CD4-positive, alpha-beta T cell treated with Interleukin-17A for 1 hour (primary cell): ENCODE measurements around the gene KPNB1.

Experiments used
- DNase-seq: peaks from one replicate; pipeline ENCODE4 v3.0.0-alpha.2; 2020

The KPNB1 gene

DNA sequence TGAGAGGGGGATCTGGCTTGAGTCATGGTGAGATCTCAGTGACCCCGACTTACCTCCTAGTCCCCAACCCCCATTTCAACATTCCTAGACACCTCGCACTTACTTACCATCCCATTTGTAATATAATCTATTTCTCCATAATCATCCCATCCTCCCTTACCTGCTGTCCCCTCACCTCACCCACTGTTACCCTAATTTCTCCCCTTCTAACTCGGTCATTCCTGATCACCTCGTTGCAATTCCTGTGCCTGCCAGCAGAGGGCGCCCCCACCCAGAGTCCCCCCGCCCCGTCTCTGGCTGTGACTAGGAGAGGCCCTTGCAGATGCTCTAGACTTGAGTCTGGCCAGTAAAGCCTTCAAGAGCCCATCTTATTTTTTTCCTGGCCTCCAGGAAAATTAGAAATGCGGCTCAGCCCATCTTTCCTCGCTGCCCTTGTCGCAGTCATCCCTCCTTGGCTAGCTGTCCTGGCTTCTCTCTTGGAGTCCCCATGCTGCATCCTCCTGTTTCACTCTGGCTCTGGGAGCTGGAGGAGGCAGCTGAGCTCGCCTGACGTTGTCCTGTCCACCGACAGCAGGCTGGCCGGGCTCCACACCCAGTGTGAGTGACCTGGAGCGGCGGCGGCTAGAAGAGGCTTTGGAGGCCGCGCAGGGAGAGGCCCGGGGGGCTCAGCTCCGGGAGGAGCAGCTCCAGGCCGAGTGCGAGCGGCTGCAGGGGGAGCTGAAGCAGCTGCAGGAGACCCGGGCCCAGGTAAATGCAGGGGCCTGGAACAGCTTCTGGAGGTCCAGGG is 49.2 kb downstream of the KPNB1 start:
- peak; percentile 84 for DNase-seq

DNA sequence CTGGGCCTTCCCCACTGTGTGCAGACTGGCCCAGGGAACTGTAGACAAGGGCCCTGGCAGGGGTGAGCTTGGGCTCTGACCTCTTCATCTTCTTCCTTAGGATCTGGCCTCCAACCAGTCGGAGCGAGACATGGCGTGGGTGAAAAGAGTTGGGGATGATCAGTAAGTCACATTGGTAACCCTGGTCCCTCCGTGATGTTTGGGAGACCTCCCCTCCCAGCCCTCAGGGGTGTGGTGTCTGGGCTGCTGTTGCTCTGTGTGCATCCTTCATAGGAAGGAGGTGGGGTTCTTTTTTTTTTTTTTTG is 49.8 kb downstream of the KPNB1 start:
- no peak for DNase-seq

DNA sequence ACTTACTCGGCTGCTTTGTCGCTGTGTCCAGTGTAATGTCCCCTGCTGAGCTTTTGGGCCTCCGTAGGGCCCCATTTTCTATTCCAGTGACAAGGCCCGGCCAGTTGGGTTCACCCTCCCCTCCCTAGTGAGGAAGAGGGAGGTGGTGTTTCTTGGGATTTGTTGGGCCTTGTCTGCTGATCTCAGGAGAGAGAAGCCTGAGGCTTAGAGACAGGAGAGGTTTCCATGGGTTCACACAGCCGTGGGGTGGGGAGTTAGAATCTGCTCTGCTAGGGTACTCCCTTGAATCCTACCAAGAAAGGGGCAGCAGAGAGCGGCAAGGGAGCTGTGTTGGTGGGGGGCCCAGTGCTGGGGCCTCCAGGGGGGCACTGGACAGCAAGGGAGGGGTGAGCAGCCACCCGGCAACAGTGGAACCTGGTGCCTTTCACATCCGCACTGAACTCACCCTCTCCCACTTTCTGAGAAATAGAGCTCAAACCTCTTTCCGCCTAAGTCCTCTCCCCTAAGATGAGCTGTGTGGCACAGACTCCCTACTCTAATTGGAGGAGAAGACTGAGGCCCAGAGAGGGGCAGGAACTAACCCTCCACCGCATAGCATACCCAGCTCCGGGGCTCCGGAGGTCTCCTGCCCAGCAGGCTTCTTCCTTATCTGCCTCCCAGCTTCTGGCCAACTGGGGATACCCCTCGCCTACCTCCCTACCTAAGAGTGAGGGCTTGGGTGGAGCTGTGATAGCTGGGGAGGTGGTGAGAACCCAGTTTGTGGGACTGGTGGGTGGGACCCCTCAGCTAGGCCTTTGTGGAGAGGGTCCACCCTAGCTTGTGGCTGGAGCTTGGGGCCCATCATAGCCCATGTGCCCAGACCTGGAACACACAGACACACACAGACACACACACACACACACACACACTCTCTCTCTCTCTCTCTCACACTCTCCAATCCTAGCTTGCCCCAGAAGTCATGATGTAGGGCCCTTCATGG is 51.0 kb downstream of the KPNB1 start:
- peak; percentile 43 for DNase-seq

DNA sequence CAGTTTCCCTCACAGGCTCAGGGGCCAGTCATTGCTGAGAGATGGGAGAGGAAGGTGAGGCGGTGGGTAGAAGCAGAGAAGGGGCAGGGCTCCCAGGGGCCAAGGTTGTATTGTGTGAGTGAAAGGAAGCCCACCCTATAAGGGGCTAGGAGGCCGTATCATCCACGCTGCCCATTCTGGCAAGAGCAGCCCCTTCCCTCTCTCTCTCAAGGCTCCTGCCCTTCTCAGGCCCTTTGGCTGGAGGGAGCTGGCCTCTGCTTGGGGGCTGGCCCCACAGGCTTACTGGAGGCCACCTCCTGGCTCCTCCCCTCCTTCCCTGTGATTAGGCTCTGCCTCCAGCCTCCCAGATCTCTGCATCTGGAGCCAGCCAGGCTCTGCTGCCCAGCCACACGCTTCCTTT is 51.9 kb downstream of the KPNB1 start:
- DNase-seq: no peak

DNA sequence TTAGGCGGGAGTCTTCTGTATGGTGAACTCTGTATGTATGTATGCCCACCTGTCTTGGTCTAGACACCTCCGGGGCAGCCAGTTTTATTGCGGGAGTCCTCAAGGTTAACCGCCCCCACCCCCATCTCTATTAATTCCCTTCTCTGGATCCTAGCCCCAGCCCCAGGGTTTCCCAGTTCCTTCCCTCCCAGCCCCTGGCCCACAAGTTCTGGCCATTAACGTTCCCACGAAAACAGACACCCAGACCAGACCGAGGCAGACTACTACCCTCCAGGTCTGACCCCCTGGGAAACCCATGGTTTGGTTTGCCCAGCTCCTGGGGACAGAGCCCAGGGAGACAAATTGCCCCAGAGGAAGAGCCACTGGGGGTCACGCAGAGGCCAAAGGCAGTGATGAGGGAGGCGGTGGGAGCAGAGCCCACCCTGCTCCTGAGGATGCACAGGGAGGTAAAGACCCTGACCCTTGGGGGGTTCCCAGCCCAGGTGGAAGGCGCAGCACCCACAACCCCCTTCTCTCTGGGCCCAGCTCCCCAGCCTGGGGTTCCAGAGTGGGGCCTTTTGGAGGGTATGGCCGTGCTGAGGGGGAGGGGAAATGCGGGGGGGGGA is 52.8 kb downstream of the KPNB1 start:
- DNase-seq: no peak

DNA sequence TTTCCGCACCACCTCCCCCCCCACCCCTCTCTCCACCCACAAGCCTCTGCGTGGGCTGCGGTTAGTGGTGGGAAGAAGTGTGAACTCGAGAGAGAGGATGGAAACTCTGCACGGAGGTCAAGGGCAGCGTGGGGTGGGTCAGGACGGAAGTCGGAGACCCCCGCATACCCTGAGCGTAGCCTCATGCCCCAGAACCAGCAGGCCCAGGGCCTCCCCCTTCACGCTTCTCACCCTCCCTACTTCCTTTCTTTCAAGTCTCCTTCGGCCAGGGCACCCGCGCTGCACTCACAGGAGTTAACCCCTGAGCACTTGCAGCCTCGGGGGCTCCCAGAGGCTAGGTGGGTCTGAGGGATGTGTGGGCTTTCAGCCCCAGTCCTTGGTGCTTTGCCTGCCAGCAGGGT is 53.5 kb downstream of the KPNB1 start:
- peak; percentile 66 for DNase-seq

DNA sequence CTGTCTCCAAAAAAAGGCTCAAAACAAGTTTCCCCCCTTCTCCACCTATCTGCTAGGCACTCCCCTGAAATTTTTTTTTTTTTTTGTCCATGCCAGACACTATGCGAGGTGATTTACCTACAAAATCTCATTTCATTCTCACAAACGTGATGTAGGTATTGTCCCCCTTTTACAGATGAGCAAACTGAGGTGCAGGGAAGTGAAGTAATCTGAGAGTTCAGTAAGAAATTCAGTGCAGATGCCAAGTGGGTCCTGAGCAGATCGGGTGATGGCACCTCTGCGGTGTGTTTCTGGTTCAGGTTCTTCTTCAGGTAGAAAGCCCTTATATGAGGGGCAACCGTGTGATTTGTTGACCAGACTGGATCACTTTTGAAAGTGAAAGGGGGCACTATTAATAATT is 54.0 kb downstream of the KPNB1 start:
- DNase-seq: no peak

DNA sequence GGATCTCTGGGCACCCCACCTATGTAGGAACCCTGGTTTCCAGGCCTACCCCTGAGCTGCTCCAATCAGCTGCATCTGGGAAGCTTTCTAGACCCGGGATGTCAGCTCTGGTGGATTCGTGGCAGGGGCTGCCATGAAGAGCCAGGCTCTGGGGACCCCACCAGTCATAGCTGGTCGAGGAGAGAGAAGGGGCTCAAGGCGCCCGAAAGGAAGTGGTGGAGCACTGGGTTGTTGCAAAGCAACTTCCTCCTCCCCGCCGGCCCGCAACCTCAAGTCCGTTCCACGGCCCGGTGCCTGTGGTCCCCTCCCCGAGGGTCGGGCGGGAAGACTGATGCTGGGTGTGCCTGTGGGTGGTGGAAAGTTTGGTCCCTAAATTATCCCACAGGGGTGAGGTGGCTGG is 54.4 kb downstream of the KPNB1 start:
- no peak for DNase-seq

DNA sequence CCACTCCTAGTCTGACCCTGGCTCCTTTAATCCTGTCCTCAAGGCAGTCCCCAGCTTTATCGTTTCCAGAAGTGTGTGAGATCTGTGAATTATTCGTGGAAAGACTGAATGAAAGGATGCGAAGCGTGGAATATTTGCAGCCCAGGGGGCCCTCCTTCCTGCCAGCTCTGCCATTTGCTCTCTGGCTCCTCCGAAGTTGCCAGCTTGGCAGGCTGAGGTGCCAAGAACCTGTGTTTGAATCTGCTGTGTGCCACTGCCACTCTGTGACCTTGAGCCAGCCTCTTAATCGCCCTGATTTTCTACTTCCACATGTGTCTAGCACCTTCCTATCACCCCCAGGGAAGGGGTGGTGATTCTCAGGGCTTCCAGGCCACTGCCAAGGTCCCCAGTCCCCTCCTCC is 55.0 kb downstream of the KPNB1 start:
- no peak for DNase-seq

DNA sequence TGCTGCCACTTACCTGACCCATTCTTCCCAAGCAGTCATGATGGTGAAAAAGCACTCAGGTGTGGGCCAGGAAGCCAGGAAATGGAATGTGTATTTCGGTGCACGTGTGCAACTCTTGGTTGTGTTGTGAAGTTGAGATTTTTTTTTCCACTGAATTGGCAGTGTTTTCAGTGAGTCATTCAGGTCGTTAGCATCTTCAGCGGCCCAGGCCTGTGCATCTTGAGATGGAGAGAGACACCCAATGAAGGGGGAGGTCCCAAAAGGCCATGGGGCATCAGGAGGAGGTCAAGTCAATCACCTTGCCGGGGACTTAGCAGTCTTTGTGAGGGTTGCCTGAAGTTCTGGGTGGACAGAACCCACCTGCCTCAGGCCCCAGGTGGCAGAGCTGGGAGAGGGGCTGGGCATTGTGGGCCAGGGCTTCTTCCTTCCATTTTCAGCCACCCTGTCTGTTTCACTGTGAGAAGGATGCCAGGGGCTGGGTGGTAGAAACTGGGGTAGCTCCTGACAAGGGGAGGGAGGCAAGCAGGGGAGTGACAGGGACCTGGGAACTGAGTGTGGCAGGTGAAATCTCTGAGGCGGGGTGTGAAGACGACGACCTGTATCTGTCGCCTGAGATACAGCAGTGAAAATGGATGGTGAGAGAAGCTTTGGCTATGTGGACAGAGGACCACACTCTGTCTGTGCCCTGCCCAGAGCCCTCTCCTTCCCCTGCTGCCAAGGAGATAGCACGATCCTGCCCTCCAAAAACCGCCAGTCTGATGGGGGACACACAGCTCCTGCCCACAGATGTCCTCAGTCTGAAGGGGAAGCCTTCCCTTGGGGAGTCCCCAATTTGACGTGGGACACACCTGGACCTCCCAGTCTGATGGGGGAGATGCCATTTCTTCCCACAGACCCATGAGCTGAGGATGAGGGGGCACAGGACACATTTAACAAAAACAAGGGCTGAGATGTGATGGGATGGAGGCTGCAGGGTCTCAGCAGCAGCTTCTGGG is 56.1 kb downstream of the KPNB1 start:
- peak; percentile 31 for DNase-seq

DNA sequence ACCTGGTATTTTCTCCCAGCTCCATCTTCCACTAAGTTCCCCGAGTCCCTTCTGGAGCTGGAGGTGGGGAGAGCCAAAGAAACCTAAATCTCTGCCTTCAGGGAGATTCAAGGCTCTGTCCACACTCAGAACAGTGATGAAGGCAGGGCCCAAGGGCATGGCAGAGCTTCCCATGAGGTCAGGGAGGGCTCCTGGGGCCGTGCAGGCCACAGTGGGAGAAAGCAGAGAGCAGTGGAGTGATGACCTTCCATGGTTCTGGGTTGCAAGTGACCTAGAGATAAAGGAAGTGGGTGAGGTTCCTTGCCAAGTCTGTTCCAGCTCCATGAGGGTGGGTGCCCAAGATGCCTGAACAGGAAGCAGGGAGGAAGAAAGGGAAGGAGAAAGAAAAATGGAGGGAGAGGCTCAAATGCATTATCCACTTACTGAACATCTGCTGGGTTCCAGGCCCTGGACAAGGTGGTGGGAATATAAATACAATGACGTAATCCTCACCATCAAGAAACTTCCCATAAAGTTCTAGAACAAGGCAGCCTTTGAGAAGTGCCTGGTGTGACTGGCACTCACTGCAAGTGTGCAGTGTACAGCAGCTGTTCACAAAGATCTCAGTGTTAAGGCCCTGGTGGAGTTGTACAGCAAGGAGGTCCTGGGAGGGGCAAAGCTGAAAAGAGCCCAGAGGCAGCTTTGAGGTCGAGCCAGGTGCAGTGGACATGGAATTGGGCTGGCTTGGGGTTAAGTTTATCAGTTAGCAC is 57.5 kb downstream of the KPNB1 start:
- no peak for DNase-seq

DNA sequence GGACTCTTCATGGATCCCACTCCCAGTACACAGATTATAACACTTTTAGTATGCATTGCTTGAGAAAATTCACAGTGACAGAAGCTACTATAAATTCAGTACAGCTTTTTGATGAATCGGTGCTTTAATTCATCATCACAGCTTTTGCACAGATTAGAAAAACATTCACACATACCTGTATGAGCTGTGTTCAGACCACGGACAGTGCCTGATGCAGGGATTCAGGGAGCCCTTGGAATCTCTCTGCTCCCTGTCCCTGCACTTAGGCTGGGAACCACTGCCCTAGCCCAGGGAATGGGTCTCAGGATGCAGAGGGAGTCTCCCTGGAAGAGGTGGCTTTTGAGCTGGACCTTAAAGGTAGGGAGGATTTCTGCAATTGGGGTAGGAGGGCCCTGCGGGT is 58.2 kb downstream of the KPNB1 start:
- no peak for DNase-seq

DNA sequence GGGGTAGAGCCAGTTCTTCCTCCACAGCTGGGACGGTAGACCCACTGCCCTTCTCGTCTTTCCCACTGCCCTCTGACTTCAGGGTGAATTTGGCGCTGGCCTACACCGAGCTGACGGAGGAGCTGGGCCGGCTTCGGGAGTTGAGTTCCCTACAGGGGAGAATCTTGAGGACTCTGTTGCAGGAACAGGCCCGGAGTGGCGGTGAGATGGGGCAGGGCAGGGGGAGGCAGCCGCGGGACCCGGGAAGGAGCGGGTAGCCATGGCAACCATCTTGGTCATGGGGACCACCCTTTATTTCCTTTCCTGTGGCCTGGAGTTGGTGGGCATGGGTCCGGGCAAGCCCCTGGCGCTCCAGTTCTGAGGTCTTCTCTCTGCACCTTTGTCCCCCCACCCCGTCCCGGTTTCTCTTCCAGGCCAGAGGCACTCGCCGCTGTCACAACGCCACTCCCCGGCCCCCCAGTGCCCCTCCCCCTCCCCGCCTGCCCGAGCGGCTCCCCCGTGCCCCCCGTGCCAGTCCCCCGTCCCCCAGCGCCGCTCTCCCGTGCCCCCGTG is 58.7 kb downstream of the KPNB1 start:
- DNase-seq: no peak

DNA sequence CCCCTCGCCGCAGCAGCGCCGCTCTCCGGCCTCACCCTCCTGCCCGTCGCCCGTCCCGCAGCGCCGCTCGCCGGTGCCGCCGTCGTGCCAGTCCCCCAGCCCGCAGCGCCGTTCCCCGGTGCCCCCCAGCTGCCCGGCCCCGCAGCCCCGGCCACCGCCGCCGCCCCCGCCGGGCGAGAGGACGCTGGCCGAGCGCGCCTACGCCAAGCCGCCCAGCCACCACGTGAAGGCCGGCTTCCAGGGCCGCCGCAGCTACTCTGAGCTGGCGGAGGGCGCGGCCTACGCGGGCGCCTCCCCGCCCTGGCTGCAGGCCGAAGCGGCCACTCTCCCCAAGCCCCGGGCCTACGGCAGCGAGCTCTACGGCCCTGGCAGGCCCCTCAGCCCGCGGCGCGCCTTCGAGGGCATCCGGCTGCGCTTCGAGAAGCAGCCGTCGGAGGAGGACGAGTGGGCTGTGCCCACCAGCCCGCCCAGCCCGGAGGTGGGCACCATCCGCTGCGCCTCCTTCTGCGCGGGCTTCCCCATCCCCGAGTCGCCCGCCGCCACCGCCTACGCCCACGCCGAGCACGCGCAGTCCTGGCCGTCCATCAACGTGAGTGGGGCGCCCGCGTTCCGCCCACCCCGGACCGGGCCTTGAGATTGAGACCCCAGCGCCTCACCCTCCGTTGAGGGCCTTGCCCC is 59.3 kb downstream of the KPNB1 start:
- no peak for DNase-seq

DNA sequence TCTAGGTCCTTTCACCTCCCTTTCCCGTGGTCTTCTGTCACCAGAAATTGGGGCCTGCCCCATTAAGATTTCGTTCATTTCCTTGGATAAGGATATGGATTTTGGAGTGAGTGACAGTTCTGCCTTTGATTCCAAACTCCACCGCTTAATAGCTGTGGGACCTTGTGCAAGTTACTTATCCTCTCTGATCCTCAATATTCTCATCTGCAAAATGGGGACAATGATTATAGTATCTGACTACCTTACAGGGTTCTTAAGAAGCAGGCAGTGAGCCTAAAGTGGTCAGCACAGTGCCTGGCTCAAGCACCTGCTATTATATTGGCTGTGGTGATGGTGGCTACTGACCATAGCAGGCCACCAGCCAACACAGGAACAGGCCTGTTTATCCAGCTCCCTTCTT is 59.9 kb downstream of the KPNB1 start:
- DNase-seq: no peak

DNA sequence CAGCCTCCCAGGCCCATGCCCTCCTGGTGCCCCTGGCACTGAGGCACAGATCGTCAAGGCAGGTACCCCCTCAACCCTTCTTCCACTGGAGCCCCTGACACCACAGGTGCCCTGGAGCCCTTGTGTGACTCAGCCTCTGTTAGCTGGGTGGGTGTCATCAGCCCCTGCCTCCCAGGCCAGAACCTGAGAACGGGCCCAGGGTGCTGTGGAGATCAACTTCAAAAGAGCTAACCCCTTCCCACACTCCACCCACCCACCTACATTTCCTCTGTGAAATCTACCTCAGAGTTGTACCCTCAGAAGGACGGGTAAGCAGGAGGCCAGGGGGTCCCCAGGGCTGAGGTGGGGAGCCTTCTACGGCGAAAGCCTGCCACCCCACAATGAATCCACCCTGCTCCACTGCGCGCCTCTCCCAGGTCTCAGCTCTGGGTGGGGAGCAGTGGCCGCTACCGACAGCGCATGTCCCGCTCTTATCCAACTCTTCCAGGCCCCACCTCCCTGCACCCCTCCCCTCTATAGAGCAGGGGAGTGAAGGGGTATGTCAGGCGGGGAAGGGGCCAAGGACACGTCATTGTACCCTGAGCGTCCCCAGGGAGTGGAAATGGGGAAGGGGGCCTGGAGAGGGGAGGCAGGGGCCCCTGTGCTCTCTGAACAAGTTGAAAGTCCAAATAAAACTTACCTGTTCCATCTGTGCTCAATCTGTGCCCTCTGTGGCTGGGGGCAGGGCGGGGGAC is 61.8 kb downstream of the KPNB1 start:
- DNase-seq: no peak

DNA sequence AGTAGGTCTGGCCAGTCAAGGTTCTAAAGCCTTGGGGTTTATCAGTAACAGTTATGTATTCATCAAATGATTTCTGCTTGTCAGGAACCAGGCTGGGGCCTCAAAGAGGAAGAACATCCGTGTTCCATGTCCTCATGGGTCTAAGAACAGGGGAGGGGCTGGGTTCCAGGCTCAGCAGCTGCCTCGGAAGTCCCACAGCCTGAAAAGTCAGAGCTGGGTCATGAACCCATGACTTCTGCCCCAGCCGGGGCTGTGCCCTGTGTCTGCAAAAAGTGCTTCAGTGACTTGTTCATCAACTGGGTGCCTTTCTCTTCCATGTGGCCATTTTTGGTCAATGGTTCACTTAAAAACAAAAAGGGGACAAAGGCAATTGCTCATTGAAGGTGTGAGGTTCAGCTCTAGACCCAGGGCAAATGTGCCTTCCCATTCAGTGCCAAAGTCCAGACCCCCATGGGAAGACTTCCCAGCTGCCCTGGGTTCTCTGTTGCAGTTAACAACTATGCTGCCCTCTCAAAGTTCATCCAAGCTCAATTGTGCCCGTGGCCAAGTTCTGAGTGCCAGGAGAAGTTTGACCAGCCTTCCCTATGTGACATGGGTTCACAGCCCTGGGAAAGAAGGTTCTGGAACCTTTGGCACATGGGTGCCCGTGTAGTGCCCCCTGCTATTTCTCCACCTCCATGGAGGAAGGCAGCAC is 62.8 kb downstream of the KPNB1 start:
- DNase-seq: no peak

DNA sequence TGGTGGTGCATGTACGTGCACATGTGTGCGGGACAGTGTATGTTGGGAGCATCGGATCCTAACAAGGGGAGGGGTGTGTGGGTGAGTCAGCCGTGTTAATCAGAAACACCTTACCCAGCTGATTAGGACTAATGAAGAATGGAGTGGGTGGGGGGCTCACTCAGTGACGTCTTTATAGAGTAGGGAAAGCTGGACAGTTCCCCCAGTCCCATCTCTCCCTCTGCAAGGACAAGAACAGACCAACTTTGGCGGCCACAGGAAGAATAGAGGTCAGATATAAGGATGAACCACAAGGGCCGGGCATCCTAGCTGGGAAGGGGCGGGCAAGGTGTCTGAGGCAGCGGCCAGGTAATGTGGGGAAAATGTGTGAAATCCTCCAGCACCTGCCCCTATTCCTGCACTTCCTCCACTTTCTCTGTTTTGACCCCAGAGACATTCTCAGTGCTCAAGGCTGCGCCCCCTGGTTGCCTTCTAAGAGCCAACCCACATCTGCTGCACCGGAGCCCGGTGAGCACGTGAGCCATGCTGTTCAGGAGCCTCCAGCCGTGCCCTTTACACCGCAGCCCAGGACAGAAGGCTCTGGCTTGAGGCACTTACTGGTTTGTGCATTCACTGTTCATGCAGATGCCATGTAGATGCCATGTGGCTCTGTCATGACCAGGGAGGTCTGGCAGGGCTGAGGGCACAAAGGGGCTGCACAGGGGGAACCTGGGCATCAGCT is 64.4 kb downstream of the KPNB1 start:
- no peak for DNase-seq
